H9 (cell line): ENCODE data around the gene GRIA4. TPM values are rescaled to one million over a fixed set of nuclear protein-coding genes. Genes with fewer than 3 reads are reported as not detected.

Experiments
- DNase-seq: peaks from one replicate; pipeline ENCODE4 v3.0.0-alpha.2; 2017
- H2AFZ ChIP-seq: one replicate; pipeline ENCODE4 v1.6.1; 2013; ENCODE audit warnings: mild to moderate bottlenecking, low read length, control low read depth, moderate library complexity
- H2AK5ac ChIP-seq: 2 replicates; pipeline ENCODE4 v1.6.1; 2013; ENCODE audit warnings: low read length, control low read depth, mixed read lengths; ENCODE audit not compliant: insufficient read length
- H2BK120ac ChIP-seq: one replicate; pipeline ENCODE4 v1.6.1; 2013; ENCODE audit warnings: low read depth, mild to moderate bottlenecking, low read length, control low read depth, inconsistent platforms; ENCODE audit not compliant: poor library complexity, severe bottlenecking
- H2BK12ac ChIP-seq: 2 replicates; pipeline ENCODE4 v1.6.1; 2013; ENCODE audit warnings: low read length, control low read depth, mixed read lengths, low read depth; ENCODE audit not compliant: insufficient read length
- H2BK15ac ChIP-seq: 2 replicates; pipeline ENCODE4 v1.6.1; 2013; ENCODE audit warnings: low read depth, low read length, control low read depth
- H2BK20ac ChIP-seq: one replicate; pipeline ENCODE4 v1.6.1; 2013; ENCODE audit warnings: low read depth, mild to moderate bottlenecking, low read length, control low read depth, inconsistent platforms; ENCODE audit not compliant: poor library complexity, severe bottlenecking
- H2BK5ac ChIP-seq: 2 replicates; pipeline ENCODE4 v1.6.1; 2013; ENCODE audit warnings: low read length, control low read depth, mixed read lengths; ENCODE audit not compliant: insufficient read length
- H3K14ac ChIP-seq: 2 replicates; pipeline ENCODE4 v1.6.1; 2013; ENCODE audit warnings: low read length, control low read depth; ENCODE audit not compliant: insufficient read depth
- H3K18ac ChIP-seq: 2 replicates; pipeline ENCODE4 v1.6.1; 2013; ENCODE audit warnings: low read depth, mild to moderate bottlenecking, mixed read lengths, low read length, control low read depth; ENCODE audit not compliant: insufficient read length
- H3K23ac ChIP-seq: 2 replicates; pipeline ENCODE4 v1.6.1; 2013; ENCODE audit warnings: low read length, control low read depth, mixed read lengths, low read depth; ENCODE audit not compliant: insufficient read length
- H3K23me2 ChIP-seq: 2 replicates; pipeline ENCODE4 v1.6.1; 2013; ENCODE audit warnings: low read depth, mild to moderate bottlenecking, mixed read lengths, low read length, control low read depth; ENCODE audit not compliant: insufficient read length, poor library complexity, severe bottlenecking
- H3K27ac ChIP-seq: 2 replicates; pipeline ENCODE4 v1.5.1; 2013; ENCODE audit warnings: low read length, control low read depth, mixed read lengths, low read depth; ENCODE audit not compliant: insufficient read length
- H3K27me3 ChIP-seq: 2 replicates; pipeline ENCODE4 v1.6.1; 2013; ENCODE audit warnings: low read length, control low read depth, inconsistent platforms; ENCODE audit not compliant: insufficient read depth
- H3K4ac ChIP-seq: 2 replicates; pipeline ENCODE4 v1.6.1; 2013; ENCODE audit warnings: low read depth, mild to moderate bottlenecking, control low read depth, inconsistent platforms, low read length, moderate library complexity
- H3K4me1 ChIP-seq: 2 replicates; pipeline ENCODE4 v1.6.1; 2013; ENCODE audit warnings: low read length, control low read depth, inconsistent platforms; ENCODE audit not compliant: insufficient read depth
- H3K4me2 ChIP-seq: 2 replicates; pipeline ENCODE4 v1.6.1; 2013; ENCODE audit warnings: low read length, control low read depth, mixed read lengths; ENCODE audit not compliant: insufficient read length, insufficient read depth
- H3K56ac ChIP-seq: 2 replicates; pipeline ENCODE4 v1.6.1; 2013; ENCODE audit warnings: low read depth, mild to moderate bottlenecking, mixed read lengths, low read length, control low read depth; ENCODE audit not compliant: insufficient read length
- H3K79me1 ChIP-seq: 2 replicates; pipeline ENCODE4 v1.6.1; 2013; ENCODE audit warnings: low read depth, mild to moderate bottlenecking, moderate library complexity, low read length, control low read depth, inconsistent platforms; ENCODE audit not compliant: insufficient read depth, poor library complexity, severe bottlenecking
- H3K79me2 ChIP-seq: 2 replicates; pipeline ENCODE4 v1.6.1; 2013; ENCODE audit warnings: low read length, control low read depth, inconsistent platforms; ENCODE audit not compliant: insufficient read depth
- H3K9ac ChIP-seq: 2 replicates; pipeline ENCODE4 v1.6.1; 2013; ENCODE audit warnings: low read length, control low read depth, mixed read lengths; ENCODE audit not compliant: insufficient read length; ENCODE audit errors: extremely low read depth
- H3K9me3 ChIP-seq: one replicate; pipeline ENCODE4 v1.6.1; 2013; ENCODE audit warnings: low read depth, low read length, inconsistent platforms; ENCODE audit not compliant: control insufficient read depth
- H3T11ph ChIP-seq: one replicate; pipeline ENCODE4 v1.6.1; 2013; ENCODE audit warnings: mild to moderate bottlenecking, low read length, control low read depth, inconsistent platforms
- H4K20me1 ChIP-seq: one replicate; pipeline ENCODE4 v1.6.1; 2013; ENCODE audit not compliant: control insufficient read depth, insufficient read length, insufficient read depth
- H4K5ac ChIP-seq: 2 replicates; pipeline ENCODE4 v1.6.1; 2013; ENCODE audit warnings: low read depth, mild to moderate bottlenecking, mixed read lengths, low read length, control low read depth; ENCODE audit not compliant: insufficient read length
- H4K8ac ChIP-seq: replicated peaks from 2 replicates; pipeline ENCODE4 v1.6.1; 2013; ENCODE audit warnings: low read length, control low read depth, mixed read lengths, low read depth; ENCODE audit not compliant: insufficient read length
- H4K91ac ChIP-seq: 2 replicates; pipeline ENCODE4 v1.6.1; 2013; ENCODE audit warnings: low read depth, mild to moderate bottlenecking, moderate library complexity, mixed read lengths, low read length, control low read depth; ENCODE audit not compliant: insufficient read length
- H3K27ac Mint-ChIP-seq, 3 experiments: 2 replicates in 2 of 3; 3 replicates in 1 of 3; pipeline ENCODE4 v1.8.0; 2020 to 2021; ENCODE audit warnings: mixed read lengths in 3 of 3, mild to moderate bottlenecking in 1 of 3, moderate library complexity in 1 of 3
- H3K27me3 Mint-ChIP-seq: 2 replicates; pipeline ENCODE4 v1.8.0; 2021; ENCODE audit warnings: low read depth, mild to moderate bottlenecking, moderate library complexity, mixed read lengths
- H3K36me3 Mint-ChIP-seq, 3 experiments: 2 replicates in 2 of 3; 3 replicates in 1 of 3; pipeline ENCODE4 v1.8.0; 2020 to 2021; ENCODE audit warnings: low read depth in 3 of 3, mixed read lengths in 3 of 3; ENCODE audit not compliant: insufficient read depth in 1 of 3
- H3K4me1 Mint-ChIP-seq, 2 experiments: 2 replicates each; pipeline ENCODE4 v1.8.0; 2020; ENCODE audit warnings: mixed read lengths in 2 of 2
- H3K4me3 Mint-ChIP-seq, 2 experiments: 2 replicates in 1 of 2; 3 replicates in 1 of 2; pipeline ENCODE4 v1.8.0; 2020 to 2021; ENCODE audit warnings: mild to moderate bottlenecking in 2 of 2, mixed read lengths in 2 of 2, moderate library complexity in 1 of 2
- H3K9me3 Mint-ChIP-seq, 2 experiments: 2 replicates in 1 of 2; 3 replicates in 1 of 2; pipeline ENCODE4 v1.8.0; 2020; ENCODE audit warnings: mild to moderate bottlenecking in 2 of 2, mixed read lengths in 2 of 2, moderate library complexity in 1 of 2
- CTCF ChIP-seq: fragments of 200-600 bp; sonication (generic); conservative IDR thresholded peaks from 3 replicates; pipeline ENCODE4 v1.8.0; 2021; ENCODE audit warnings: antibody characterized with exemption, mild to moderate bottlenecking
- total RNA-seq: library from RNA; stranded (reverse); gene quantifications from 2 replicates; pipeline ENCODE4 v1.2.1, GENCODE V29; 2021

The GRIA4 gene
- total RNA-seq, 1 experiment from 2014 or later: 0.83 TPM

GRCh38 chr11:105642870-105643269, 33.0 kb downstream of the GRIA4 start:
- Mint-ChIP-seq H3K36me3 (peaks cover 0 to 9% (median 9%) of the 10 kb centered on the region in 3 experiments; a peak in 3 of 7 replicates), H3K4me3 (no peak overlapping the region), H3K27ac (no peak overlapping the region), H3K27me3 (no peaks in the 10 kb centered on the region), H3K4me1 (peaks cover 0 to 6% of the 10 kb centered on the region in 2 experiments; a peak in 2 of 4 replicates), H3K9me3 (peaks cover 0 to 11% of the 10 kb centered on the region in 2 experiments; a peak in 4 of 5 replicates)
- H3K9me3 ChIP-seq: no peaks in the 10 kb centered on the region
- no peak overlapping the region for H3K27ac ChIP-seq
- H2BK12ac ChIP-seq: no peak overlapping the region
- H3K18ac ChIP-seq: no peak overlapping the region
- no peak overlapping the region for H4K91ac ChIP-seq
- no peak overlapping the region for H4K5ac ChIP-seq
- H2BK120ac ChIP-seq: no peak overlapping the region
- H3K4me2 ChIP-seq: no peak overlapping the region
- no peak overlapping the region for H3T11ph ChIP-seq
- H3K9ac ChIP-seq: no peak overlapping the region
- no peaks in the 10 kb centered on the region for H3K79me1 ChIP-seq
- no peak overlapping the region for H3K56ac ChIP-seq
- no peak; the same call in 2 of the 3 replicates for TF ChIP-seq CTCF
- no peak overlapping the region for H2BK15ac ChIP-seq
- H2AFZ ChIP-seq: no peak overlapping the region
- DNase-seq: no peak
- H4K8ac ChIP-seq: no peak overlapping the region
- H2BK5ac ChIP-seq: no peak overlapping the region
- H3K4ac ChIP-seq: no peak overlapping the region
- no peaks in the 10 kb centered on the region for H3K23me2 ChIP-seq
- H2AK5ac ChIP-seq: no peak overlapping the region
- H2BK20ac ChIP-seq: no peak overlapping the region
- no peaks in the 10 kb centered on the region for H4K20me1 ChIP-seq
- H3K79me2 ChIP-seq: no peaks in the 10 kb centered on the region
- H3K27me3 ChIP-seq: no peaks in the 10 kb centered on the region
- H3K23ac ChIP-seq: no peak overlapping the region
- H3K14ac ChIP-seq: no peak overlapping the region
- H3K4me1 ChIP-seq: no peaks in the 10 kb centered on the region
